Measurements from ENCODE around the gene KLHL29. TPM values are rescaled to one million over a fixed set of nuclear protein-coding genes. Genes with fewer than 3 reads are reported as not detected.

KLHL29 gene
- total and polyA plus RNA-seq, 2 donors (not counting 1 experiment from before 2014, with no cell fraction given) = 1.3 to 3.4 TPM

- ChIA-PET POLR2A (no interaction called here), CTCF (no interaction called here)
- WGBS (ENCODE audit: insufficient coverage) = 98% methylated on average over 10 of the region's 11 CpGs
- no peaks in the 10 kb centered on the region for H3K27me3 ChIP-seq (replicated peaks in 1 of 4; ENCODE audit: control extremely low read depth in 1 of 4, control insufficient read depth in 3 of 4, insufficient read depth in 4 of 4, low read length in 3 of 4)
- H3K4me2 ChIP-seq (replicated peaks; ENCODE audit: low read depth, low read length, poor library complexity, severe bottlenecking) = no peak overlapping the region
- no peaks in the 10 kb centered on the region for H3K36me3 ChIP-seq (replicated peaks in 1 of 2; ENCODE audit: control extremely low read depth in 1 of 2, control insufficient read depth in 1 of 2, extremely low read depth in 1 of 2, insufficient read depth in 2 of 2, low read length in 1 of 2)
- Mint-ChIP-seq H3K27ac (no peak overlapping the region), H3K27me3 (no peaks in the 10 kb centered on the region), H3K9me3 (ENCODE audit: insufficient read depth) (no peaks in the 10 kb centered on the region), H3K4me1 (peaks cover 22% of the 10 kb centered on the region), H3K4me3 (no peak overlapping the region)
- H3K9ac ChIP-seq (ENCODE audit: low read length) = no peak overlapping the region
- ATAC-seq (ENCODE audit: low read depth) (no peak), DNase-seq (no peak)
- H3K4me1 ChIP-seq (ENCODE audit: control insufficient read depth in 2 of 2, insufficient read depth in 2 of 2, low read length in 2 of 2) = peaks cover 15 to 18% of the 10 kb centered on the region in 2 donors
- no peak overlapping the region for H3K4me3 ChIP-seq (ENCODE audit: control extremely low read depth in 1 of 5, extremely low read depth in 1 of 5, insufficient read depth in 1 of 5, low read depth in 2 of 5, low read length in 4 of 5)
- H3K79me2 ChIP-seq (ENCODE audit: control insufficient read depth, insufficient read depth, low read length) = no peaks in the 10 kb centered on the region
- no peak overlapping the region for H2AFZ ChIP-seq (ENCODE audit: insufficient read depth, low read depth, low read length, poor library complexity, severe bottlenecking)
- H3K9me3 ChIP-seq (ENCODE audit: control extremely low read depth in 1 of 3, control insufficient read depth in 2 of 3, insufficient read depth in 1 of 3, low read length in 2 of 3) = peaks cover 0 to 2% (median 0%) of the 10 kb centered on the region in 3 donors
- no peaks in the 10 kb centered on the region for H4K20me1 ChIP-seq (ENCODE audit: control insufficient read depth, insufficient read depth, low read length, poor library complexity, severe bottlenecking)
- H3K27ac ChIP-seq (ENCODE audit: low read length in 2 of 2) = no peak overlapping the region
- TF ChIP-seq CTCF (IDR thresholded peaks at IDR 0.05) = no peak
- no peak for TF ChIP-seq EZH2 (IDR thresholded peaks at IDR 0.05; ENCODE audit: borderline replicate concordance, insufficient read depth, low read depth, low read length, poor library complexity, severe bottlenecking)
- intact Hi-C loops (cut with micrococcal nuclease) = no loop called here
Observed at GRCh38 chr2:23528690-23529089, 143.7 kb downstream of the KLHL29 start.

- H3K27ac ChIP-seq (ENCODE audit: low read length in 2 of 2) = no peak overlapping the region
- intact Hi-C loops (cut with micrococcal nuclease) = no loop called here
- ATAC-seq (ENCODE audit: low read depth) (no peak), DNase-seq (no peak)
- Mint-ChIP-seq H3K27ac (no peak overlapping the region), H3K4me3 (no peak overlapping the region), H3K4me1 (peaks cover 22% of the 10 kb centered on the region), H3K9me3 (ENCODE audit: insufficient read depth) (no peaks in the 10 kb centered on the region), H3K27me3 (no peaks in the 10 kb centered on the region)
- peaks cover 0 to 2% (median 0%) of the 10 kb centered on the region in 3 donors for H3K9me3 ChIP-seq (ENCODE audit: control extremely low read depth in 1 of 3, control insufficient read depth in 2 of 3, insufficient read depth in 1 of 3, low read length in 2 of 3)
- H4K20me1 ChIP-seq (ENCODE audit: control insufficient read depth, insufficient read depth, low read length, poor library complexity, severe bottlenecking) = no peaks in the 10 kb centered on the region
- no peak overlapping the region for H2AFZ ChIP-seq (ENCODE audit: insufficient read depth, low read depth, low read length, poor library complexity, severe bottlenecking)
- H3K4me3 ChIP-seq (ENCODE audit: control extremely low read depth in 1 of 5, extremely low read depth in 1 of 5, insufficient read depth in 1 of 5, low read depth in 2 of 5, low read length in 4 of 5) = no peak overlapping the region
- H3K4me1 ChIP-seq (ENCODE audit: control insufficient read depth in 2 of 2, insufficient read depth in 2 of 2, low read length in 2 of 2) = peaks cover 15 to 18% of the 10 kb centered on the region in 2 donors
- H3K9ac ChIP-seq (ENCODE audit: low read length) = no peak overlapping the region
- H3K79me2 ChIP-seq (ENCODE audit: control insufficient read depth, insufficient read depth, low read length) = no peaks in the 10 kb centered on the region
- no peaks in the 10 kb centered on the region for H3K27me3 ChIP-seq (replicated peaks in 1 of 4; ENCODE audit: control extremely low read depth in 1 of 4, control insufficient read depth in 3 of 4, insufficient read depth in 4 of 4, low read length in 3 of 4)
- WGBS (ENCODE audit: insufficient coverage) = 96% methylated on average over 11 of the region's 11 CpGs
- no peak overlapping the region for H3K4me2 ChIP-seq (replicated peaks; ENCODE audit: low read depth, low read length, poor library complexity, severe bottlenecking)
- TF ChIP-seq EZH2 (IDR thresholded peaks at IDR 0.05; ENCODE audit: borderline replicate concordance, insufficient read depth, low read depth, low read length, poor library complexity, severe bottlenecking) = no peak
- no peak for TF ChIP-seq CTCF (IDR thresholded peaks at IDR 0.05)
- POLR2A ChIA-PET = no interaction called here
- CTCF ChIA-PET = no interaction called here
- H3K36me3 ChIP-seq (replicated peaks in 1 of 2; ENCODE audit: control extremely low read depth in 1 of 2, control insufficient read depth in 1 of 2, extremely low read depth in 1 of 2, insufficient read depth in 2 of 2, low read length in 1 of 2) = no peaks in the 10 kb centered on the region
Observed at GRCh38 chr2:23529659-23530058, 144.7 kb downstream of the KLHL29 start.

All from B cell (primary cell).